Activated naive CD8-positive, alpha-beta T cell treated with anti-CD3 and anti-CD28 coated beads, Interleukin-2, amount 50 U/mL, for 16 hours (primary cell): Measurements from ENCODE around the gene ALAS1.
"Not testable (repeated sequence)": the region's sequence is repeated elsewhere in the genome, so short reads cannot be mapped to it uniquely, and the experiment has no call there.

Experiments used
- DNase-seq: peaks from one replicate; pipeline ENCODE4 v3.0.0-alpha.2; 2020; ENCODE audit warnings: low read depth, low spot score

Gene ALAS1

DNA sequence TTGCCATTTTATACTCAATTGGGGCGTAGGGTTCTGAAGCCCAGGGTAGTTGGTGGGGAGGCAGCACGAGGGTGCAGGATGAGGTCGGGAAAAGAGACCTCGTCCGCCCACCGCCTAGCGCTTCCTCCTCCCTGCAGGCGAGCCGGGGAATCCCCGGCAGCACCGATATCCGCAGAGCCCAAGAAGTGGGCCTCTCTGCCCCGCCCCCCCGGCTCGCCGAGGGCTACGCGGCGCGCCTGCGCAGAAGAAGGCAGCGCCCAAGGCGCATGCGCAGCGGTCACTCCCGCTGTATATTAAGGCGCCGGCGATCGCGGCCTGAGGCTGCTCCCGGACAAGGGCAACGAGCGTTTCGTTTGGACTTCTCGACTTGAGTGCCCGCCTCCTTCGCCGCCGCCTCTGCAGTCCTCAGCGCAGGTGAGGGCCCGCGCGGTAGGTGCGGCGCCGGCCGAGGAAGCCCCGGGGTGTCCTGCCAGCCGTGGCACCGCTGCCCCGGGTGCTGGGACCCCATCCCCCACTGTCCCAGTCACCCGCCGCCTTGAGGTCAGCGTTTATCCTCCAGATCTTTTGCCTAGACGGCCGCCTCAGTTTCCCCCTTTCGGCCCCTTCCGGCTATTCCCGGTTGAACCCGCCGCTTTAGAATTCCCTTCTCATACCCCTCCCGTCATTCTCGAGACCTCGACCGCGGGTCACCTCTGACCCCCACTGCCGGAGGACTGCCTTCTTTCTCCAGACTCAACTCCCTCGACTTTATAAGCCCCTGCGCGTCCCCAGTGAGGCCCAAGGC lies at the start of gene ALAS1:
Gene ALAS1, plus strand, starts transcription at position 319 of the 784 bp plus-strand sequence. CDS start 1,082 bp downstream, outside the sequence.
- DNase-seq, result peak; percentile 80

DNA sequence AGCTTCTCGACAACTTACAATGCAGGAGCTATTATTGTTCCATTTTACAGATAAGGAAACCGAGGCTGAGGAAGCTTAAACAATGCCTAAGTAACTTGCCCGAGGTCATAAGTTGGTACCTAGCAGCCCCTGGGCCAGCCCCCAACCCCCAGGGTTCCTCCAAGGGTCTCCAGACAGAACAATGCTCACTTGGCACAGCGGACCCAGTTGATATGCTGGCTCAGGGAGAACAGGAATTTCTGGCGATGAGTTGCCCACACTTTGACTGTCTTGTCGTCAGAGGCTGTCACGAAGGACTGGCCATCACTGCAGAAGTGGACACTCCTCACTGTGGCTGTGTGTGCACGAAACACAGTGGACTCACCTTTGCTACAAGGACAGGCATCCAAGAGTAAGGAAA lies 48.9 kb upstream of the ALAS1 start:
- no peak for DNase-seq

DNA sequence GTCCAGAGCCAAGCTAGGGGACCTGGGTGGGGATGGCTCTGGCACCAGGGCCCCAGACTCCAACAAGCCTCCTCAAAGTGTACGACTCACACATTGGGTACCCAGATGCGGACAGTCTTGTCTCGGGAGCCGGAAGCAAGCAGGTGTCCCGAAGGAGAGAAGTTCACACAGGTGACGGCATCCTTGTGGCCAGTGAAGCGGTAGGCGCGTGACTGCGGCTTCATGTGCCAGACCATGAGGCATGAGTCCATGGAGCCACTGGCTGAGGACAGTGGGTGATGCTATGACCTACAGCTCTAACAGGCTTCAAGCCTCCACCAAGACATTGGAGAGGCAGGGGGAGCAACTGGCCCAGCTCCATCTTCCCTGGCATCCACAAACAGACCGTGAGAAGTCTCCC lies 48.2 kb upstream of the ALAS1 start:
- DNase-seq, result no peak

DNA sequence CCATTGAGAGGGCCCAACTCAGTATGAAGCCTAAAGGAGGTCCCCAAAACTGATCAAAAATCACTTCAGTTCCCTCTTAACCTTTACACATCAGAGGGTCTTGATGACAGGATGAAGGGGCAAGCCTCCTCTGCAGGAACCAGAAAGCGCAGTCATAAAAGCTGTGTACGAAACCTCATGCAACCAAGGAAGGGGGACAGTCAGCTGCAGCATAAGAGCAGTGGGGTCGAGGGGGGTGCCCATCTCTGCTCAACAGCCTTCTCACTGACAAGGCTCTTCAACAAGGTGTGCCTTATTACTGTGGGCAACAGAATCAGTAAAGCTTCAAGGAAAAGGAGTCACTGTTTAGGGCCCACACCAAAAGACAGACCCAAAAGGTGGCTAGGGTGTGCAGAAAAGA lies 47.6 kb upstream of the ALAS1 start:
- DNase-seq, result no peak

DNA sequence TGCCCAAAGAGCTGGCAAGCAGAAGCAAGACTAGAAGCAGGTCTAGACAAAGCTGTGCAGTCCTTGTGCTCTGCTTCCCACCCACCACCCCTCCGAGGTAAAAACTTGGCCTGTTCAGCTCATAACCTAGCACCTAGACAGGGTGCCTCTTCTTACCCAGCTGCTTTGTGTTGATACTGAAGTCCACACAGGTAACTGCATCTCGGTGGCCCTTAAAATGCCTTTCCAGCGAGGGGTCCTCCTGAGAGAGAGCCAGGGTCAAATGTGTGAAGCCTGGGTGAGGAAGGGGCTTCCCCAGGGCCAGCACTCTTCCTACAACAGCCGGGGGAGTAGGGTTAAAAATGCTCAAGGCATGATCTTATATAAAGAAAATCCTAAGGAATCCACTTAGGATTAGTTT lies 47.1 kb upstream of the ALAS1 start:
- DNase-seq, result no peak

DNA sequence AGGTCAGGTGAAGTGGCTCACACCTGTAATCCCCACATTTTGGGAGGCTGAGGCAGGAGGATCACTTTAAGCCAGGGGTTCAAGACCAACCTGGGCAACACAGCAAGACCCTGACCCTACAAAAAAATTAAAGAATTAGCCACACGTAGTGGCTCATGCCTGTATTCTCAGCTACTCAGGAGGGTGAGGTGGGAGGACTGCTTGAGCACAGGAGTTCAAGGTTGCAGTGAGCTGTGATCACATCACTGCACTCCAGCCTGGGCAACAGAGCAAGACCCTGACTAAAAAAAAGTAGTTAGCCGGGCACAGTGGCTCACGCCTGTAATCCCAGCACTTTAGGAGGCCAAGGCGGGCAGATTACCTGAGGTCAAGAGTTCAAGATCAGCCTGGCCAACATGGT lies 46.0 kb upstream of the ALAS1 start:
- DNase-seq, result not testable (repeated sequence)

DNA sequence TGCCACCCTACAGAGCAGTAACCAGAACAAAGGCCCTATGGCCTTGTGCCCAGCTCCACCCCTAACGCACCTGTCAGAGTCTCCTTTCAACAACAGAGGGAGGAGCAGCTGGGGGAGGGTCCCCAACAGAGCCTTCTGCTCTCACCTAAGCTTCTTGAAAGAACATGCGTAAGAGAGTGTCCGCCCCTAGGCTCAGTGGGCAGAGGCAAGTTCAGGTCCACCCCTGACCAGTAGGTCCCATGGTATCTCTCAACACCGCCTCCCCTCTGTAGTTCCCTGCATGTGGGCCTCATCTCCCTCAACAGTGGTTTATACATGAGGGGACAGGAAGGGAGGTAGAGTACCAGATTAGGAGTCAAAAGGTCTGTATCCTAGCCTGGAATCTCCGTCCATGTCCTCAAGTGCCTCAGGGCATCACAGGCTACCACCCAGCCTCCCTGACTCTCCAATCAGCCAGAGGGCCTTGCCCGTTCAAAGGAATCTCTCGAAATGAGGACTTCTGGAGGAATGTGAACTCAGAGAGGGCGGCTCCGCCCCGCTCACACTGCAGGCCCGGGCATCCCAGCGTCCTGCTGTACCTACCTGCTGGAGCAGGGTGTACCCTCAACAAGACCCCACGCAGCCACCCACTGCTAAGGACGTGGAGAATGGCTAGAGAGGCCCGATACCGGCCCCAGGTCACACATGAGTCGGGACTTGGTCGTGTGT lies 44.4 kb upstream of the ALAS1 start:
- no peak for DNase-seq

DNA sequence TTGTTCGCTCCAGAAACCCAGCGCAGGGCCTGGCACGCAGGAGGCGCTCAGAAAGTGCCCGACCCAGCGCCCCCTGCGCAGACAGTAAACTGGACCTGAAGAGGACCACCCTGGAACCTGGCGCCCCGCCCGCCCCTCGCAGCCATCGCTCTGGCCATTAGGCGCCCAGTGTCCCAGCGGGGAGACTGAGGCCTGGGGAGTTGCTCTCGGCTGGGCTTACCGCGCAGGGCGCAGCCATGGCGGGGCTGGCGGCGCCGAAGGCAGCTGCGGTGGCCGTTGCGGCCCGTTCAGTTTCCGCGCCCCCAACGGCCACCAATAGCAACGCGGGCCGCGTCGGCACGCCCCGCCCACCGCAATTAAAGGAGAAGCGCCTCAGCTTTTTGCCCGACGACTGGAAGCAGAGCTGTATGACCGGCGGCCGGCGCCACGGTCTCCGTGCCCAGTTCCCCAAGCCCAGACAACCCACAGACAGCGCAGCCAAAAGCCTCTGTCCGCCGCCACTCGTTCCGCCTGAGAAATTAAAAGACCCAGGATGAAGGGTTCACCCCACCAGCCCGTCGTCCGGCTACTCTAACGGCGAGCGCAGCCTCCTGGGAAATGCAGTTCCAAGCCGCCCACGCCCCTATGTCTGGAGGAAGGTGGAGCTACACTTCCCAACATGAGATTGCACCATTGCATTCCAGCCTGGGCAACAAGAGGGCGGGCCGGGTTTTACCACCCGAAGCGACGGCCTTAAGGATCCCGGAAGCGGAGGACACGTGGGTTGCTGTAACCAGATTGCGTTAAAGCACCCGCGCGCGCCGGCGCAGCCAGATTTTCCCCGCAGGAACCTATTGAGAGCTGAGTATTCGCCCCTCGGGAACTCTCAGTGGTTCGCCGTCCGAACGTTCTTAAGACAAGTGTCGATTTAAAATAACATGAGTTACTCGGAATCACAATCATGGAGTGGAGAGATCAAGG lies 43.5 kb upstream of the ALAS1 start, which contains the start of gene POC1A:
Gene POC1A, minus strand, starts transcription at position 289 of the 960 bp plus-strand sequence. Its CDS starts 51 bp downstream, at position 238.
- peak; percentile 78 for DNase-seq

DNA sequence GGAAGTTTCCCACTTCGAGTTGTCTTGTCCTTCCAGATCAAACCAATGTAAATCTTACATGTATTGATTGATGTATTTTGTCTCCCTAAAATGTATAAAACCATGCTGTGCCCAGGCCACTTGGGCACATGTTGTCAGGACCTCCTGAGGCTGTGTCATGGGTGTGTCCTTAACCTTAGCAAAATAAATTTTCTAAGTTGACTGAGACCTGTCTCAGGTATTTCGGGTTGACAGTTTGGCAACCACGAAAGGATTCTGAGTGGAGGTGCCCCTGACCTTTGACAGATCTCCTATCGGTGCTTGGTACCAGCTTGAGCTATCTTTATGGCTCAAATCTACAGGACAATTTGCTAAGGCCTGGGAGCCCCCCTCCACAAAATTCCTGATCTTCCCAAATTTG lies 42.0 kb upstream of the ALAS1 start:
- no peak for DNase-seq

DNA sequence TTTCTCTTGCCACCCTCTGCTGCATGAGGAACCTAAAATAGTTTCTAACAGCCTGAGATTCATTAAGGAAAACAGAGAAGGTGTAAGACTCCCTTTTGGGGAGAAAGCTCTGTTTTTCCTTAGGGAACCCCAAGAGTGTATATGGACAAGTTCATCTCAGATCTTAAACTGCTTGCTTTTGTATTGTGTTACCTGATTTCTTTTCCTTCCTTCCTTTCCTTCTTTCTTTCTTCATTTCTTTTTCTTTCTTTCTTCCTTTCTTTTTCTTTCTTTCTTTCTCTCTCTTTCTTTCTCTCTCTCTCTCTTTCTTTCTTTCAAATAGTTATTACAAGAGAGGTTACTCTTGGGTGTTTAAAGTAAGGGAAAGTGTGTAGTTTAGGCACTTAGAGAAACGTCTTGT lies 38.5 kb upstream of the ALAS1 start:
- no peak for DNase-seq

DNA sequence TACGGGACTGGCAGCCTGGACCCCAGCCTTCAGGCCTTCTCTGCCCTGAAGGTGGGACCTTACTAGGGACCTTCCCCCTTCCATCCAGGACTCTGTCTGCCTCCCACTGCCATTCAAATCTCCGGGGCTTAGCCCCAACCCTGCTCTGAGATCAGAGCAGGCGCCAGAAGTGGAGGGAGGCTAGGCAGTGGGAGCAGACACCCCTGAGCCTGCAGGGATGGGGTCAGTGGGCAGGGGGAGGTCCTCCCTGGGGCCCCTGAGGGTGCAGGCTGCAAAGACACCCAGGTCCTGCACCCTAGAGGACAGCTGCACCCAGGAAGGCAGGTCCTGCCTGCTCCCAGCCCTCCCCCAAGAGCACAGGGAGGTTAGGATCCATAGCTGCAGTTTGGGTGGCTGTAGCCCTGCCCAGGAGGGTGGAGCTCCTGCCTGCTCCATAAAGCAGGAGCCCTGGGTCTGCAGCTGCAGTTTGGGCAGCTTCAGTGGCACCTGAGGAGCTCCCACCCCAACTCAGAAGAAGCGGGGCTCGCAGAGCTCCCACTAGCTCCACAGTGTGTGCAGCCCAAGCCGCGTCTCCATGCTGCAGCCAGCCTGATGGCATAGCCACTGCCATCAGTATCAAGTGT lies 35.6 kb upstream of the ALAS1 start:
- DNase-seq, result no peak

DNA sequence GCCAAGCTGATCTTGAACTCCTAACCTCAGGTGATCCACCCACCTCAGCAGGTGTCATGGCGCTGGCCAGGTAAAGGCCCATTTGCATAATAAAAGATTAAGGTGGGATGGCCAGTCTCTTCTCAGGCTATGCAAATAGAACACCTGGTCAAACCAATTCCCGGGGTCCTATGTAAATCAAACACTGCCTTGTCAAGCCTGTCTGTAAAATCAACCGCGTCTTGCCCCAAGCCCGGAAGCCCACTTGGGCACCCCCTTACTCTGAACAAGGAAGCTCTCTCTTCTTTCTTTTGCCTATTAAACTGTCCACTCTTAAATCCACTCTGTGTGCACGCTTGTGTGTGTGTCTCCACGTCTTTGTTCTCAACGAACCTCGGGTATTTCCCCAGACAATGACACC lies 30.7 kb upstream of the ALAS1 start:
- no peak for DNase-seq

DNA sequence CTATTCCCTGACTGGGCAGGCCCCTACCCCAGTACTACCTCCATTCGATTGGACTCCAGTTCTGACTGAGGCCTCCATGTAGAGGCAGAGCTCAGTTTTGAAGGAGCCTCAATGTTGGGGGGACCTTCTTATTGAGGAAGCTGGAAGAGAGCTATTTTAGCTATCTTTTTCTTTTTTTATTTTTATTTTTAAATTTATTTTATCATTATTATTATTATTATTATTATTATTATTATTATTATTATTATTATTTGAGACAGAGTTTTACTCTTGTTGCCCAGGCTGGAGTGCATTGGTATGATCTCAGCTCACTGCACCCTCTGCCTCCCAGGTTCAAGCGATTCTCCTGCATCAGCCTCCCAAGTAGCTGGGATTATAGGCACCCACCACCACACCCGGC lies 27.7 kb upstream of the ALAS1 start:
- DNase-seq, result not testable (repeated sequence)

DNA sequence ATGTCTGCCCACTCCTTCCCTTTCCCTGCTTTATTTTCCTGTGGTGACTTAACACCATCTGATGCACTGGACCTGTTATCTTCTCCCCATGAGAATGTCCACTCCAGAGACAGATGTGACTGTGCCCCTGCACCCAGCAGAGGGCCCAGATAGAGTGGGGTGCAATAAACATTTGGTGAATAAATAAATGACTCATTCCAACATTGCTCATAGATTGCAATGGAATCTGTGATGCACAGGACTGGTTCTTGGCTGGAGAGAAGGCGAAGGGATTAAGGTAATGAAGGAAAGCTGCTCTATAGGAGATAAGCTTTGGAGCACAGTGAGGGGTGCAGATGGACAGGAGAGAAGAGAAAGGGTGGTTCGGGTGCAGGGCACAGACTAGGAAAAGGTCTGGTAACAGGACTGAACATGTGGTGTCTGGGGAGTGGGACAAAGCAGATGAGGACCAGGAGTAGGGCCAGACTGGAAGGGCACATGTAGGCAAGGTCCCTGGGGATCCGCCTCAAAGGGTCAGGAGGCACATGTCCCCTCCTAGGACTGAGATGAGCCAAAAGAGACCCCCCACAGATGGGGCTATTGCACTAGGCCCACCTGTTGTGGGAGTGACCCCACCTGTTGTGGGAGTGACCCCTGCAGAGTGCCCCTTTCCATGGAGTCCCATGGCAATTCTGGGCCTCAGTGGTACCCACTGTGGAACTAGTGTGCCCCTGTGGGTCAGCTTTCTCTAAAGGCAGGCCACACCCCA lies 26.3 kb upstream of the ALAS1 start:
- DNase-seq, result no peak

DNA sequence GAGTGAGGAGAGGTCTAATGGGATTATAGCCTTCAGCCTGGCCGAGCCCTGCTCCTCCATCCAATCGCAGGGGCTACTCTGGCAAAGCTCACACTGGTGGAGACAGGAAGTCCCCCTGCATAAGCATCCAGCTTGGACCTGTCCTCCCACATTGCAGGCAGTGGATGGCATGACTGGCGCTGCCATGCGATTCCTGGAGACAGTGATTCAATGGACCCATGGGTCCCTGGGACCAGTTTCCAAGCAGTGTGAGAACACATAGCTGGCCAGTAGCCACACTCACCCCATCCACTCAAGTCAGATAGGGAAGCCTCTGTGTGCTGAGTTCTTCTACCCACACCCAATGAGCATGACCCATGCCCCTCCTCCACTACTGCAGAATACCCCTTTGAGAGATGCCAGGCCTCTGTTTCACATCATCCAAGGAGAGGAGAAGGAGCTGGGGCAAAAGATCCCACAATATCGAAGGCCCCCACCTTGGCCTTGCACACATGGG lies 25.6 kb upstream of the ALAS1 start:
- no peak for DNase-seq

DNA sequence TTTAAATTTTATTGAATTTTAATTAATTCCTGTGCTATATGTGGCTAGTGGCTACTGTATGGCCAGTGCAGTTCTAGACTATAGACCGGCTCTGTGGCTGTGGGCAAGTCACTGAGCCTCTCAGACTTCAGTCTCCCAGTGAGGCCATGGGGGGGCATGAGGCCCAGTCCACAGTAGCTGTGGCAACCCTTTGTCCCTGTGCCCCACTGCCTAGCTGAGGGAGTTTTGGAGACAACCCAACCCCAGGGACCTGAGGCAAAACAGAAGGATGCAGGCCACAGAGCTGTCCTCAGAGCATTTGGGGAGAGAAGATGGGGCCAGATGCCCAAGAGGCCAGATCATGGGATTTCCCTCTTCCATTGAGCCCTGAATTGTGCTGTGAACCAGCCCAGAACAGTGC lies 24.9 kb upstream of the ALAS1 start:
- DNase-seq, result no peak

DNA sequence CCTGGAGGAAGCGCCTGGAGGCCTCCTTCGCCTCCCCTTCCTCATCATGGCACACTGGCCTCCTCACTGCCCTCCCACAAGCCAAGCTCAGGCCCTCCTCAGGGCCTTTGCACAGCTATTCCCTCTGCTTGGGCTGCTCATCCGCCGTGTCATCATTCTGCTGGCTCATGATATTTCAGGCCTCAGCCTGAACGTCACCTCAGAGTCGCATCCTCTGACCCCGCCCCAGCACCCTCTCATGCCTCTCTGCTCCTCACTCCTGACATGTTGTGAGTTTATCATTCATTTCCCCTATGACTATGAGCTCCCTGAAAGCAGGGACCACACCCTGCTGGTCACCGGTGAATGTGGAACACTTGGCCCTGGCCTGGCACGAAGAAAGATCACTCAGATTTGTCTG lies 23.1 kb upstream of the ALAS1 start:
- DNase-seq, result no peak

DNA sequence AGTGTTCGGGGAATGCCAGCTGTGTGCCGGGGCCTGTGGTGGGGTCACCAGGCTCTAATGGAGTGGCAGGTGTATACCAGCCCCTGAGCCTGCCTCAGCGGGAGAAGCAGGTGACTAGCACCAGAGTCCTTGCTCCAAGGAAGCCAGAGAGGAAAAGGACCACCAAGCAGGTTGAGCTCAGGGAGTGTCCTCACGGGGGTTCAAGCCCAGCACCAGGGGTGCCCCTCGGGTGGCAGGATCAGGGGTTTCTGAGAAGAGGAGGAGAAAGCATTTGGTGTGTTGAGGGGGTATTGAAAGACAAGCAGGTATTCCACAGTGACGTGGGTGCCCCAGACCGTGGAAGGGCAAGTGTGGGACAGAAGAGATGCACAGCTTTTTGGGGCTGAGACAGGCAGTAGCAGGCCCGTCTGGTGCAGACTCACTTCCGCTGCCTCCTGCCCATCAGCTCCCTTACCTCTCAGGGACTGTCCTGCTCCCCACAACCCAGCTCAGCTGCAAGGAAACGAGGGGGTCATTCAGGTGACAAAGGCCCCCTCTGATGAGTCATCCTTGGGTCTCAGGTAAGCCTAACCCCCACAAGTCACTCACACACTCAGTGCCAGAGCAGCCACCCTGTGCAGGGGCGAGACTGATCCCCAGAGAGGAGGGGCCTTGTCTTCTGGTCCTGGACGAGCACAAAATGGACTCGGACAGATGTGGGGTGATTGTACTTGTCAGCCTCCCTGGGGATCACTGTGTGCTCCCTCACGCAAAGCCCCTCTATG lies 22.4 kb upstream of the ALAS1 start:
- DNase-seq, result no peak

DNA sequence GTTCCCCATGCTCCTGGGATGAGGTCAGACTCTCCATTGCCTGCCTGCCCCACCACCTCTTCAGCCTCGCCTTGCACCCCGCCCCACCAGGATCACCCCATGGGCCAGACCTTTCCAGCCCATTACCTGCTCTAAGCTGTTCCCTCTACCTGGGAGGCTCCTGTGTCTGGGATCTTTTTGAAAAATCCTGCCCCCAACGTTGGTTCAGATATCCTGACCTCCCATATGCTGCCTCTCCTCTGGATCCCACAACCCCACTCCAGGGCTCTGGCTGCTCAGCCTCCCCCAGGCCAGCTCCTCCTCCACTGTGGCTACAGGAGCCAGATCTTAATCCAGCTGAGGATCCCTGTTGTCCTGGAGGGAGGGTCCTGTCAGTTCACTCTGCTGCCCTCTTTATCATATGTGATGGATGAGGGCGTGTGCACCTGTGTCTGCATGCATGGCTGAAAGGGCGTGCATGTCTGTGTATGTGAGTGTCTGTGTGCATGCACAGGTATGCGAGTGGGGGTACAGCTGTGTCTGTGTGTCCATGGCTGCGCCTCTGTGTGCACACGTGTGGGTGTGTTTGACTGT lies 21.7 kb upstream of the ALAS1 start:
- no peak for DNase-seq
